Breast epithelium (tissue), 4 donors: ENCODE data around the gene ADGRV1. TPM values are rescaled to one million over a fixed set of nuclear protein-coding genes. Genes with fewer than 3 reads are reported as not detected.

Experiments
- DNase-seq, 2 donors: peaks; one replicate each; pipeline ENCODE4 v3.0.0-alpha.2; 2019; ENCODE audit warnings: low spot score in 2 of 2
- H3K27ac ChIP-seq, 2 donors: fragments of 200-600 bp; sonication (generic) in 1 of 2; one replicate each; pipeline ENCODE4 v1.5.1; 2016 to 2019; ENCODE audit warnings: mild to moderate bottlenecking in 1 of 2
- H3K27me3 ChIP-seq, 2 donors: fragments of 200-600 bp; sonication (generic) in 1 of 2; one replicate each; pipeline versions ENCODE4 v1.5.1 to v1.6.0; 2017 to 2019; ENCODE audit warnings: control low read depth in 1 of 2, mild to moderate bottlenecking in 1 of 2
- H3K36me3 ChIP-seq: fragments of 200-600 bp; one replicate; pipeline ENCODE4 v1.5.1; 2019
- H3K4me1 ChIP-seq, 2 donors: fragments of 200-600 bp; sonication (generic); one replicate each; pipeline ENCODE4 v1.5.1; 2016 to 2019; ENCODE audit warnings: control low read depth in 1 of 2
- H3K4me3 ChIP-seq, 3 donors: fragments of 200-600 bp; sonication (generic); 1 replicate in 2 of 3; 2 replicates in 1 of 3; pipeline ENCODE4 v1.5.1; 2016 to 2019; ENCODE audit warnings: mild to moderate bottlenecking in 3 of 3, moderate library complexity in 2 of 3
- H3K9me3 ChIP-seq, 2 donors: fragments of 200-600 bp; sonication (generic) in 1 of 2; one replicate each; pipeline ENCODE4 v1.5.1; 2016 to 2019; ENCODE audit warnings: control low read depth in 1 of 2
- CTCF ChIP-seq, 3 donors: fragments of 450-650 bp; IDR thresholded peaks; one replicate each; pipeline ENCODE4 v1.5.1; 2016 to 2017; ENCODE audit warnings: antibody characterized with exemption in 3 of 3, mild to moderate bottlenecking in 3 of 3, moderate library complexity in 3 of 3
- POLR2A ChIP-seq: fragments of 450-650 bp; IDR thresholded peaks from one replicate; pipeline ENCODE4 v1.6.1; 2016; ENCODE audit warnings: antibody characterized with exemption, mild to moderate bottlenecking, moderate library complexity
- POLR2AphosphoS5 ChIP-seq, 3 donors: sonication (generic); formaldehyde crosslinking; IDR thresholded peaks; one replicate each; pipeline ENCODE4 v1.6.1; 2017; ENCODE audit warnings: antibody characterized with exemption in 3 of 3
- intact Hi-C: fragments of 100-400 bp; cut with DNase I; formaldehyde crosslinking; loops from one replicate; pipeline ENCODE4 v1.15.1; 2023; ENCODE audit warnings: low total_unique reads
- total RNA-seq, 3 donors: library from RNA; depleted of rRNA; stranded (reverse); fragments of >200 nt; gene quantifications; one replicate each; pipeline ENCODE4 v1.1.0, GENCODE V29; 2016

ADGRV1 gene
- total RNA-seq, 3 donors from 2014 or later = 0.32 to 85.2 (median 55.3) TPM

DNA sequence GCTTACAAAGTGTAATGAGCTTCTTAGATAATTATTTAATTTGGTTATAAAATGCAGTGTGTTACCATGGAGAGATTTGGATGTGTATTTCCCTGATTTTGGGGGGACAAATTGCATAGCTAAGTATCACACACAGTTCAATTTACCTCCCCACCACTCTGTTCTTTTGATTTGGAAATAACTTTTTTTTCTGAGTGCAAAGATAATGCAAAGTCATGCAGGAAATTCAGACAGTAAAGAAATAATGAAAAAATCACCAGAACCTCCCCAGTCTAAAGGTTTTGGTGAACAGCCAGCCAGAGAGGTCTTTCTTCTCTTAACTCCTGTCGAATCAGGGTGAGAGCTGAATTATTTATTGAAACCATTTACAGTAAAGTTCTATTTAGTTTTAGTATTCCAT lies 3.2 kb downstream of the ADGRV1 start:
- no peak overlapping the region for H3K27ac ChIP-seq
- H3K4me3 ChIP-seq = no peak overlapping the region
- intact Hi-C loops = no loop called here
- H3K4me1 ChIP-seq = peaks cover 0 to 4% of the 10 kb centered on the region in 2 donors
- TF ChIP-seq POLR2AphosphoS5 (IDR thresholded peaks at IDR 0.05) = no peak
- no peak for TF ChIP-seq POLR2A
- TF ChIP-seq CTCF (IDR thresholded peaks at IDR 0.05) = no peak
- DNase-seq = no peak
- peaks cover 4 to 18% of the 10 kb centered on the region in 2 donors for H3K27me3 ChIP-seq
- no peaks in the 10 kb centered on the region for H3K9me3 ChIP-seq
- no peaks in the 10 kb centered on the region for H3K36me3 ChIP-seq

- H3K4me3 ChIP-seq = no peak overlapping the region
- peak overlapping the region in 1 of 2 donors; percentile 30 for H3K27ac ChIP-seq
- H3K4me1 ChIP-seq = peaks cover 0 to 4% of the 10 kb centered on the region in 2 donors
- no peak for DNase-seq
- intact Hi-C loops = no loop called here
- H3K9me3 ChIP-seq = no peaks in the 10 kb centered on the region
- peaks cover 4 to 18% of the 10 kb centered on the region in 2 donors for H3K27me3 ChIP-seq
- TF ChIP-seq POLR2AphosphoS5 (IDR thresholded peaks at IDR 0.05) (no peak), POLR2A (no peak), CTCF (IDR thresholded peaks at IDR 0.05) (no peak)
- H3K36me3 ChIP-seq = no peaks in the 10 kb centered on the region
These were observed 3.7 kb downstream of the ADGRV1 start for GRCh38 chr5:90562341-90562740.

DNA sequence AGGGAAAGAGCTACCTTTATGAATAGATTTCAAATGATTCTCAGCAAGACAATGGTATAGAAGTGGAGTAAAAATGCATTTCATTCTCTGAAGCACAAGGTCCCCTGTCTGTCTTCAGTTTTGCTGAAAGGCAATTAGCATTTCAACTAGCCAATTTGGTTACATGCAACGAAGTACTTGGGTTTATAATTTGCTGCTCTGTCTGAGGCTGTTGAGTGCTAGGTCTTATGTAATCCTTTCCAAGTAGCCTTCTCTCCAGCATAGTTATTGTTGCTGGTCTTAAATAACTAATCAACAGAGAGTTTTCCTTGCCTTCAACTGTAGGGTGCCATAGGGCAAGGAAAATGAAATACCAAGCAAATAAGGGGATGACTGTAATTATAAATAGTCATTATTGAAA lies 4.5 kb downstream of the ADGRV1 start:
- H3K9me3 ChIP-seq = no peaks in the 10 kb centered on the region
- peaks cover 4 to 18% of the 10 kb centered on the region in 2 donors for H3K27me3 ChIP-seq
- H3K4me1 ChIP-seq = peaks cover 0 to 4% of the 10 kb centered on the region in 2 donors
- intact Hi-C loops = no loop called here
- TF ChIP-seq POLR2AphosphoS5 (IDR thresholded peaks at IDR 0.05) (no peak), CTCF (IDR thresholded peaks at IDR 0.05) (no peak)
- no peaks in the 10 kb centered on the region for H3K36me3 ChIP-seq
- H3K4me3 ChIP-seq = no peak overlapping the region
- DNase-seq = no peak
- H3K27ac ChIP-seq = no peak overlapping the region

DNA sequence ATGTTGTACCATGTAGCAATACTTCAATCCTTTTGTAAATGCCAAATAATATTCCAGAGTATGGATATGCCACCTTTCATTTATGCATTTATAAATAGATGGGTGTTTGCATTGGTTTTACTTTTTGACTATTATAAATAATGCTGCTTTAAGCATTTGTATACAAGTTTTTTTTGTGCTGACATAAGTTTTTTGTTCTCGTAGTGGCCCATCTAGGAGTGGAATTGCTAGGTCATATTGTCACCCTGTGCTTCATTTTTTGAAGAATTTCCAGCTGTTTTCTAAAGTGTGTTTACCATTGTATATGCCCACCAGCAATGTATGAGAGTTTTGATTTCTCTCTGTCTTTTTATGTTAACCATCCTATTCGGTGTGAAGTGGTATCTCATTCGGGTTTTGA lies 6.9 kb downstream of the ADGRV1 start:
- TF ChIP-seq CTCF (IDR thresholded peaks at IDR 0.05) = no peak
- no peak for TF ChIP-seq POLR2A
- no peak for TF ChIP-seq POLR2AphosphoS5 (IDR thresholded peaks at IDR 0.05)
- Histone ChIP-seq H3K27me3 (peaks cover 0 to 1% of the 10 kb centered on the region in 2 donors), H3K36me3 (no peaks in the 10 kb centered on the region), H3K4me1 (no peaks in the 10 kb centered on the region), H3K9me3 (no peaks in the 10 kb centered on the region), H3K27ac (no peak overlapping the region), H3K4me3 (no peak overlapping the region)
- DNase-seq = no peak
- intact Hi-C loops = no loop called here

- Histone ChIP-seq H3K4me1 (no peaks in the 10 kb centered on the region), H3K36me3 (no peaks in the 10 kb centered on the region), H3K9me3 (no peaks in the 10 kb centered on the region), H3K27ac (no peak overlapping the region), H3K27me3 (no peaks in the 10 kb centered on the region), H3K4me3 (no peak overlapping the region)
- no peak for TF ChIP-seq CTCF (IDR thresholded peaks at IDR 0.05)
- no peak for TF ChIP-seq POLR2A
- TF ChIP-seq POLR2AphosphoS5 (IDR thresholded peaks at IDR 0.05) = no peak
- DNase-seq = no peak
- intact Hi-C loops = no loop called here
These were observed 10.5 kb downstream of the ADGRV1 start for GRCh38 chr5:90569084-90569483.
